Inflammatory macrophage treated with lipopolysaccharide for 1 hour (primary cell): ENCODE measurements around the gene CLEC1B.
A peak's percentile ranks its signal among the peaks of the same experiment; 100 is the strongest.
"Not testable (repeated sequence)": the region's sequence is repeated elsewhere in the genome, so short reads cannot be mapped to it uniquely, and the experiment has no call there.

Source experiments
- DNase-seq, 2 donors: peaks; one replicate each; pipeline ENCODE4 v3.0.0-alpha.2; 2020 to 2022

Gene CLEC1B

GRCh38 chr12:9973949-9974348 lies 25.0 kb downstream of the CLEC1B start:
- DNase-seq: peak; percentile 67 to 81

- DNase-seq: peak; percentile 78 to 88
Measured at GRCh38 chr12:9971181-9971580, 27.7 kb downstream of the CLEC1B start, which contains the start of gene CLEC12A. Gene CLEC12A, plus strand, starts transcription at chr12:9971409. Its CDS starts 188 bp downstream, at chr12:9971597.

- no peak for DNase-seq
Measured at GRCh38 chr12:9969673-9970072, 29.2 kb downstream of the CLEC1B start.

- no peak for DNase-seq
Measured at GRCh38 chr12:9961901-9962300, 37.0 kb downstream of the CLEC1B start.

- no peak for DNase-seq
Measured at GRCh38 chr12:9961106-9961505, 37.8 kb downstream of the CLEC1B start.

- no peak for DNase-seq
Measured at GRCh38 chr12:9960590-9960989, 38.3 kb downstream of the CLEC1B start.

- no peak for DNase-seq
Measured at GRCh38 chr12:9957834-9958233, 41.1 kb downstream of the CLEC1B start.

- DNase-seq: not testable (repeated sequence)
Measured at GRCh38 chr12:9952954-9953729, 45.8 kb downstream of the CLEC1B start.

- DNase-seq: peak; percentile 80
Measured at GRCh38 chr12:9951026-9951675, 47.8 kb downstream of the CLEC1B start.

GRCh38 chr12:9948606-9949296 lies 50.2 kb downstream of the CLEC1B start:
- peak; percentile 85 to 87 for DNase-seq

GRCh38 chr12:9947674-9948073 lies 51.2 kb downstream of the CLEC1B start:
- no peak for DNase-seq

- peak; percentile 64 to 65 for DNase-seq
Measured at GRCh38 chr12:9944391-9944790, 54.5 kb downstream of the CLEC1B start.

- peak; percentile 50 to 70 for DNase-seq
Measured at GRCh38 chr12:9943240-9943639, 55.7 kb downstream of the CLEC1B start.
